OCI-LY1 (cell line): ENCODE results near the gene SLC24A3.

ENCODE experiments used
- H2AFZ ChIP-seq: fragments of 200-600 bp; sonication (generic), shearing (Covaris generic); 2 replicates; pipeline ENCODE4 v1.6.0; 2014; ENCODE audit warnings: antibody characterized with exemption, mild to moderate bottlenecking, low read length
- H3F3A ChIP-seq: fragments of 200-600 bp; sonication (generic), shearing (Covaris generic); 2 replicates; pipeline ENCODE4 v1.6.0; 2014; ENCODE audit warnings: mild to moderate bottlenecking, antibody characterized with exemption, low read length, moderate library complexity; ENCODE audit not compliant: insufficient read depth
- H3K27ac ChIP-seq: fragments of 200-600 bp; sonication (generic); 2 replicates; pipeline ENCODE4 v1.5.1; 2014; ENCODE audit warnings: low read length, mixed run types, mild to moderate bottlenecking, low read depth; ENCODE audit not compliant: poor library complexity, severe bottlenecking
- H3K27me3 ChIP-seq: fragments of 200-600 bp; sonication (generic); 2 replicates; pipeline ENCODE4 v1.6.0; 2014; ENCODE audit warnings: antibody characterized with exemption, mild to moderate bottlenecking, low read length, moderate library complexity; ENCODE audit not compliant: insufficient read depth
- H3K36me3 ChIP-seq: fragments of 200-600 bp; sonication (generic); 2 replicates; pipeline ENCODE4 v1.6.1; 2014; ENCODE audit warnings: mild to moderate bottlenecking, antibody characterized with exemption, low read length, moderate library complexity, mixed read lengths; ENCODE audit not compliant: insufficient read depth
- H3K4me1 ChIP-seq: fragments of 200-600 bp; sonication (generic); 2 replicates; pipeline ENCODE4 v1.5.1; 2014; ENCODE audit warnings: mild to moderate bottlenecking, low read length, moderate library complexity; ENCODE audit not compliant: insufficient read depth, severe bottlenecking
- H3K4me2 ChIP-seq: fragments of 200-600 bp; sonication (generic), shearing (Covaris generic); 2 replicates; pipeline ENCODE4 v1.6.1; 2014; ENCODE audit warnings: low read length
- H3K4me3 ChIP-seq: fragments of 200-600 bp; sonication (generic); 2 replicates; pipeline ENCODE4 v1.5.1; 2014; ENCODE audit warnings: low read length, low read depth, mild to moderate bottlenecking, mixed read lengths; ENCODE audit not compliant: poor library complexity, severe bottlenecking
- H3K79me2 ChIP-seq: fragments of 200-600 bp; shearing (Covaris generic); 2 replicates; pipeline ENCODE4 v1.6.1; 2016; ENCODE audit warnings: mixed run types, low read length, mixed read lengths; ENCODE audit not compliant: insufficient read depth
- H3K9ac ChIP-seq: fragments of 200-600 bp; sonication (generic), shearing (Covaris generic); 2 replicates; pipeline ENCODE4 v1.6.1; 2014; ENCODE audit warnings: mild to moderate bottlenecking, low read length, mixed read lengths
- H3K9me2 ChIP-seq: fragments of 200-600 bp; sonication (generic), shearing (Covaris generic); 2 replicates; pipeline ENCODE4 v1.6.1; 2014; ENCODE audit warnings: low read depth, mild to moderate bottlenecking, low read length, mixed read lengths
- H3K9me3 ChIP-seq: fragments of 200-600 bp; shearing (Covaris generic); 2 replicates; pipeline ENCODE4 v1.6.1; 2014; ENCODE audit warnings: low read length, mixed read lengths
- H4K20me1 ChIP-seq: fragments of 200-600 bp; sonication (generic), shearing (Covaris generic); 2 replicates; pipeline ENCODE4 v1.6.0; 2016; ENCODE audit warnings: mild to moderate bottlenecking, low read length; ENCODE audit not compliant: insufficient read depth
- EZH2 ChIP-seq: fragments of 200-600 bp; sonication (generic), shearing (Covaris generic); IDR thresholded peaks from 2 replicates; pipeline ENCODE4 v1.8.0; 2017; ENCODE audit warnings: borderline replicate concordance, mixed run types, mild to moderate bottlenecking, antibody characterized with exemption, low read length, moderate library complexity, mixed read lengths
- TF ChIP-seq, protein P1 (sequence below): fragments of 200-600 bp; sonication (generic), shearing (Covaris generic); IDR thresholded peaks from 2 replicates; pipeline ENCODE4 v1.5.1; 2017; ENCODE audit warnings: mild to moderate bottlenecking, antibody characterized with exemption, low read length, moderate library complexity, mixed read lengths

The SLC24A3 gene

DNA sequence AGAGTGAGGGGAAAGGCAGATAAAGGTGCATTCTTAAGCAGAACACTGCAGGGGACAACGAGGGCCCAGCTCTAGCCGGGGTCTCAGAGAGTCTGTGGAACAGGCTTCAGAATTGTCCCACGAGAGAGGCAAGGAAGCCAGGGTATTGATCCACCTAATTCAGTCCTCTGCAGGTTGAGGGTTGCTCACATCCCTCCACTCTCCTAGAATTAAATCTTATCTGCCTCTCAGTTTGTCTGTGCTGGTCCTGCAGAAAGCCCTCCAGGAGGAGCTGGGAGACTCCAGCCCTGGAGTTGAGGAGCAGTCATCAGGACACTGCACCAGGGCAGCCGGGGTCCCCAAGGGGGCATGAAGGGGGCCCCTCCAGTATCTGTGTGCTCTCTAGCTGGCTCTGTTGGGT lies 39.1 kb downstream of the SLC24A3 start:
- no peaks in the 10 kb centered on the region for H3K27me3 ChIP-seq
- no peaks in the 10 kb centered on the region for H3K36me3 ChIP-seq
- H3K27ac ChIP-seq, result no peak overlapping the region
- no peaks in the 10 kb centered on the region for H4K20me1 ChIP-seq
- H3F3A ChIP-seq, result no peaks in the 10 kb centered on the region
- no peak overlapping the region for H2AFZ ChIP-seq
- H3K4me1 ChIP-seq, result no peaks in the 10 kb centered on the region
- no peaks in the 10 kb centered on the region for H3K9me2 ChIP-seq
- TF ChIP-seq, protein P1, sequence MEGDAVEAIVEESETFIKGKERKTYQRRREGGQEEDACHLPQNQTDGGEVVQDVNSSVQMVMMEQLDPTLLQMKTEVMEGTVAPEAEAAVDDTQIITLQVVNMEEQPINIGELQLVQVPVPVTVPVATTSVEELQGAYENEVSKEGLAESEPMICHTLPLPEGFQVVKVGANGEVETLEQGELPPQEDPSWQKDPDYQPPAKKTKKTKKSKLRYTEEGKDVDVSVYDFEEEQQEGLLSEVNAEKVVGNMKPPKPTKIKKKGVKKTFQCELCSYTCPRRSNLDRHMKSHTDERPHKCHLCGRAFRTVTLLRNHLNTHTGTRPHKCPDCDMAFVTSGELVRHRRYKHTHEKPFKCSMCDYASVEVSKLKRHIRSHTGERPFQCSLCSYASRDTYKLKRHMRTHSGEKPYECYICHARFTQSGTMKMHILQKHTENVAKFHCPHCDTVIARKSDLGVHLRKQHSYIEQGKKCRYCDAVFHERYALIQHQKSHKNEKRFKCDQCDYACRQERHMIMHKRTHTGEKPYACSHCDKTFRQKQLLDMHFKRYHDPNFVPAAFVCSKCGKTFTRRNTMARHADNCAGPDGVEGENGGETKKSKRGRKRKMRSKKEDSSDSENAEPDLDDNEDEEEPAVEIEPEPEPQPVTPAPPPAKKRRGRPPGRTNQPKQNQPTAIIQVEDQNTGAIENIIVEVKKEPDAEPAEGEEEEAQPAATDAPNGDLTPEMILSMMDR, result no peak
- no peak for TF ChIP-seq EZH2
- H3K4me2 ChIP-seq, result no peak overlapping the region
- no peak overlapping the region for H3K9ac ChIP-seq
- no peaks in the 10 kb centered on the region for H3K79me2 ChIP-seq
- no peaks in the 10 kb centered on the region for H3K9me3 ChIP-seq
- H3K4me3 ChIP-seq, result no peak overlapping the region

DNA sequence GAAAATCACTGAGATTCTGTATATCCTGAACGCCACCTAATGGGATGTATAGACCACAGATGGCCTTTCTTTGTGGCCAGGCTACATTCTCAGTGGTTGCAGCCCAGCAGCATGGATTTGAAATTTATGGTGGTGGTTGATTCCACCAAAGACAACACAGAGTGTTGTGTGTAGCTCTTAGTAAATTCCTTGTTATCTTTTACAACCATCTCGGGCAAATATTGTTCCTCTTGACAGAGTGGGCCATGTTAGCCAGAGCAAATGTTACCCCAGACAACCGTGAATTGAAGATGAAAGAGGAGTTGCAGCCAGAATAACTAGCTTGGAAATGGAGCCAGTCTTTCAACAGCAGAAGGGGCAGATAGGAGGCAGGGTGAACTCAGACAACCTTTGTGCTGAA lies 39.5 kb downstream of the SLC24A3 start:
- Histone ChIP-seq H2AFZ (no peak overlapping the region), H3K4me2 (no peak overlapping the region), H3K36me3 (no peaks in the 10 kb centered on the region), H3F3A (no peaks in the 10 kb centered on the region), H3K9me3 (no peaks in the 10 kb centered on the region), H3K9me2 (no peaks in the 10 kb centered on the region), H3K9ac (no peak overlapping the region), H3K4me1 (no peaks in the 10 kb centered on the region), H3K27ac (no peak overlapping the region), H3K79me2 (no peaks in the 10 kb centered on the region), H4K20me1 (no peaks in the 10 kb centered on the region), H3K27me3 (no peaks in the 10 kb centered on the region), H3K4me3 (no peak overlapping the region)
- TF ChIP-seq, protein P1, result no peak
- TF ChIP-seq EZH2, result no peak

DNA sequence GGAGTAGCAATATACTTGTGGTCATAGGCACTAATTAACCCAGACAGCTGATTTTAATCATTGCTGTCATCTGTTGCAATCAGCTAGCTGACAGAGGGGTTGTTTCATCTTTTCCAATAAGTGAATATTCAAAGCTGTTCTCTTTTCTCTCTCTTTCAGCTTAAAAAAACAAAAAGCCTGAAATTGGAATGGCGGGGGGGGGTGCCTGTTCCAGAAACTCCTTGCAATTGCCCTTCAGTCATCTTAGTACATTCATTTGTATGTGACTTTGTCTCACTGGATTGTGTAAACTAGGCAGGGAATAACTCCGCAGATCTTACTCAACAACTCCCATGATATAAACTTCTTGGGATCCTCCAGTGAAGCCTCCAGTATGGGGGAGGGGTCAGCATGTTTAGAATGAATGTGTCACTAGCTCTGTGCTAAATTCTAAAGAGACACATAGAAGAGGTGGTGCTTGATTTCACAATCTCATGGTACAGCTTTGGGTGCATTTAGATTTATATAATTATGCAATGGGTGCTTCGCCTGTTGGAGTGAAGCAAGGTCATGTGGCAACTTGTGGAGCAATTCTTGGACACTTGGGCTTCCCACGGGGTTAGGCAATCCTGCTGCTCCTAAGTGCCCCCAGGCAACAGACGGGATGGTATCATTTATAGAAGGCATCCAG lies 40.1 kb downstream of the SLC24A3 start:
- Histone ChIP-seq H4K20me1 (no peaks in the 10 kb centered on the region), H3K79me2 (no peaks in the 10 kb centered on the region), H3K4me3 (no peak overlapping the region), H3K27me3 (no peaks in the 10 kb centered on the region), H3F3A (no peaks in the 10 kb centered on the region), H3K4me1 (no peaks in the 10 kb centered on the region), H3K9me2 (no peaks in the 10 kb centered on the region), H3K4me2 (no peak overlapping the region), H3K9ac (no peak overlapping the region), H3K36me3 (no peaks in the 10 kb centered on the region), H3K27ac (no peak overlapping the region), H2AFZ (no peak overlapping the region), H3K9me3 (no peaks in the 10 kb centered on the region)
- TF ChIP-seq, protein P1, result no peak
